Tibial artery (tissue), 4 donors: ENCODE results near the gene ADAMTS17.

Experiments
- DNase-seq, 2 donors: peaks; one replicate each; pipeline ENCODE4 v3.0.0-alpha.2; 2019
- H3K27ac ChIP-seq, 2 donors: fragments of 200-600 bp; sonication (generic) in 1 of 2; 1 replicate in 1 of 2; 2 replicates in 1 of 2; pipeline ENCODE4 v1.5.1; 2018 to 2019; ENCODE audit warnings: mild to moderate bottlenecking in 1 of 2
- H3K27me3 ChIP-seq, 2 donors: fragments of 200-600 bp; sonication (generic) in 1 of 2; one replicate each; pipeline versions ENCODE4 v1.5.1 to v1.6.0; 2016 to 2019
- H3K36me3 ChIP-seq, 3 donors: fragments of 200-600 bp; sonication (generic) in 2 of 3; one replicate each; pipeline ENCODE4 v1.5.1; 2016 to 2019; ENCODE audit warnings: mild to moderate bottlenecking in 2 of 3
- H3K4me1 ChIP-seq, 4 donors: fragments of 200-600 bp; sonication (generic) in 2 of 4; 1 replicate in 3 of 4; 2 replicates in 1 of 4; pipeline ENCODE4 v1.5.1; 2016 to 2019
- H3K4me3 ChIP-seq, 2 donors: fragments of 200-600 bp; sonication (generic) in 1 of 2; 1 replicate in 1 of 2; 2 replicates in 1 of 2; pipeline ENCODE4 v1.5.1; 2018 to 2019; ENCODE audit warnings: mild to moderate bottlenecking in 2 of 2
- H3K9me3 ChIP-seq, 3 donors: fragments of 200-600 bp; sonication (generic) in 1 of 3; one replicate each; pipeline ENCODE4 v1.5.1; 2016 to 2019
- intact Hi-C: fragments of 100-400 bp; cut with DNase I; formaldehyde crosslinking; loops from one replicate; pipeline ENCODE4 v1.15.0; 2023; ENCODE audit warnings: low total_unique reads
- TF ChIP-seq, protein P1 (sequence below), 2 experiments: fragments of 200-600 bp in 1 of 2; fragments of 450-650 bp in 1 of 2; IDR thresholded peaks; one replicate each; pipeline ENCODE4 v1.5.1; 2017 to 2019; ENCODE audit warnings: antibody characterized with exemption in 2 of 2, mild to moderate bottlenecking in 1 of 2, moderate library complexity in 1 of 2

ADAMTS17 gene

DNA sequence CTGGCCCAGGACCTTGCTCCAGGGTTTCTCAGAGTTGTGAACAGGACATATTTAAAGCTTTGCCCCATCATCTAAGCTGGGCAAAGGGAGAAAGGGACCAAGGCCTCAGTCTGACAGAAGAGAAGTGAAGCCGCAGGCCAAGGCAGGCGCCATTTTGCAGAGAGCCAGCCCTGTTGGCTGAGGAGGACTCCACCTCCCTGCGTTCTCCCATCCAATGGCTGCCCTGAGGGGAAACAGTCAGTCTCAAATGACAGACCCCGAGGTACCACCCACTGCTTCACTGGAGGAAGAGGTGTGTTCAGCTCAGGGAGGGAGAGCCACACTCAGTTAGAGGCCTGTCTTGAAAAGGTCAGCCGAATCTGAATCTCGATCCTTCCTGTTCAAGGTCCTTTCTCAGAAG lies 86.1 kb downstream of the ADAMTS17 start:
- DNase-seq: peak in 1 of 2 donors; percentile 44
- no peaks in the 10 kb centered on the region for H3K9me3 ChIP-seq
- intact Hi-C loops: no loop called here
- no peaks in the 10 kb centered on the region for H3K27me3 ChIP-seq
- H3K4me1 ChIP-seq: no peaks in the 10 kb centered on the region
- no peaks in the 10 kb centered on the region for H3K36me3 ChIP-seq
- TF ChIP-seq, protein P1, sequence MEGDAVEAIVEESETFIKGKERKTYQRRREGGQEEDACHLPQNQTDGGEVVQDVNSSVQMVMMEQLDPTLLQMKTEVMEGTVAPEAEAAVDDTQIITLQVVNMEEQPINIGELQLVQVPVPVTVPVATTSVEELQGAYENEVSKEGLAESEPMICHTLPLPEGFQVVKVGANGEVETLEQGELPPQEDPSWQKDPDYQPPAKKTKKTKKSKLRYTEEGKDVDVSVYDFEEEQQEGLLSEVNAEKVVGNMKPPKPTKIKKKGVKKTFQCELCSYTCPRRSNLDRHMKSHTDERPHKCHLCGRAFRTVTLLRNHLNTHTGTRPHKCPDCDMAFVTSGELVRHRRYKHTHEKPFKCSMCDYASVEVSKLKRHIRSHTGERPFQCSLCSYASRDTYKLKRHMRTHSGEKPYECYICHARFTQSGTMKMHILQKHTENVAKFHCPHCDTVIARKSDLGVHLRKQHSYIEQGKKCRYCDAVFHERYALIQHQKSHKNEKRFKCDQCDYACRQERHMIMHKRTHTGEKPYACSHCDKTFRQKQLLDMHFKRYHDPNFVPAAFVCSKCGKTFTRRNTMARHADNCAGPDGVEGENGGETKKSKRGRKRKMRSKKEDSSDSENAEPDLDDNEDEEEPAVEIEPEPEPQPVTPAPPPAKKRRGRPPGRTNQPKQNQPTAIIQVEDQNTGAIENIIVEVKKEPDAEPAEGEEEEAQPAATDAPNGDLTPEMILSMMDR (IDR thresholded peaks at IDR 0.05): no peak
- H3K4me3 ChIP-seq: no peak overlapping the region
- no peak overlapping the region for H3K27ac ChIP-seq

DNA sequence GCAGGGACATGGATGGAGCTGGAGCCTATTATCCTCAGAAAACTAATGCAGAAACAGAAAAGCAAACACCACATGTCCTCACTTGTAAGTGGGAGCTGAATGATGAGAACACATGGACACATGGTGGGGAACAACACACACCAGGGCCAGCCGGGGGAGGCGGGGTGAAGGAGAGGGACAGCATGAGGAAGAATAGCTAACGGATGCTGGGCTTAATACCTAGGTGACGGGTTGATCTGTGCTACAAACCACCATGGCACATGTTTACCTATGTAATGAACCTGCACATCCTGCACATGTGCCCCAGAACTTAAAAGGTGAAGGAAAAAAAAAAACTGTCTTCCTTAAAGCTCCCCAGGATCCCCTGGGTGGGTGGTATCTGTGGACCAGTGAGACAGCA lies 87.1 kb downstream of the ADAMTS17 start:
- intact Hi-C loops: no loop called here
- TF ChIP-seq, protein P1 (IDR thresholded peaks at IDR 0.05): no peak
- no peak for DNase-seq
- H3K27ac ChIP-seq: no peak overlapping the region
- H3K27me3 ChIP-seq: no peaks in the 10 kb centered on the region
- H3K4me3 ChIP-seq: no peak overlapping the region
- no peaks in the 10 kb centered on the region for H3K36me3 ChIP-seq
- peaks cover 0 to 6% (median 0%) of the 10 kb centered on the region in 4 donors for H3K4me1 ChIP-seq
- H3K9me3 ChIP-seq: no peaks in the 10 kb centered on the region

DNA sequence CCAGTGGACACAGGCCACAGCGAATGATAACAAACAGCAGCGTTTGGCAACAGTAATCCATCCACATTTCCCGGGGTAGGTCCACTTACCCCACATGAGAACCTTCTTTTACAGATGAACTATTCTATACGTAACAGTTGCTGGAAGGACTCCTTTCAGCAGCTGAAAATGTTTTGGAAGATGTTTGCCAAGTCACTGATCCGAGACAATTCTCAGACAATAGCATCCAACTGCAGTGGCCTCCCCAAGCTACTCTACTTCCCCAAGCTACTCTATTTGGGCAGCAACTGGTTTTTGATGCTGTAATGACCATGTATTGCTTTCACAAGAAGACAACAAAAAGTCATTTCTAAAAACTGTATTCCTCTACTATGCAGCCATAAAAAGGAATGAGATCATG lies 87.5 kb downstream of the ADAMTS17 start:
- TF ChIP-seq, protein P1 (IDR thresholded peaks at IDR 0.05): no peak
- no peak overlapping the region for H3K4me3 ChIP-seq
- no peak for DNase-seq
- no peaks in the 10 kb centered on the region for H3K36me3 ChIP-seq
- intact Hi-C loops: no loop called here
- no peaks in the 10 kb centered on the region for H3K27me3 ChIP-seq
- H3K9me3 ChIP-seq: no peaks in the 10 kb centered on the region
- H3K4me1 ChIP-seq: peaks cover 0 to 8% (median 0%) of the 10 kb centered on the region in 4 donors
- H3K27ac ChIP-seq: no peak overlapping the region

DNA sequence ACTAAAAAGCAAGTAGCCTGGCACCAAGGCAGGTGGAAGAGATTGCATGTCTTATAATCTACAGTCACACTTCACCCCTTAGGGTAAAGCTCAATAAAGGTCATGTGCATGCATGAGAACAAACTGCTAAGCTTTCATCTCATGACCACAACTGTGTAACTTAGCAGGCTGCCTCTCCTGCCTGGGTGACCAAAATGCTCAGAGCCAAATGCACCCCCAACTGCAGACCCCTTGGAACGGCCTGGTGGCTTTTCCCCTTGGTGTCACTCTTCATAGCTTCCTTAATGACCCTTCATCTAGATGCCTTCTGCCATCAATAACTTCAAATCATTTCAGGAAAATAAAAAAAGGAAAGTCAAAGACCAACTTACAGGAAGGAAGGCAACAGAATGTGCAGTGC lies 88.1 kb downstream of the ADAMTS17 start:
- no peak for DNase-seq
- TF ChIP-seq, protein P1 (IDR thresholded peaks at IDR 0.05): no peak
- H3K36me3 ChIP-seq: no peaks in the 10 kb centered on the region
- intact Hi-C loops: no loop called here
- no peak overlapping the region for H3K27ac ChIP-seq
- H3K4me3 ChIP-seq: no peak overlapping the region
- H3K4me1 ChIP-seq: peaks cover 0 to 8% (median 0%) of the 10 kb centered on the region in 4 donors
- no peaks in the 10 kb centered on the region for H3K27me3 ChIP-seq
- H3K9me3 ChIP-seq: no peaks in the 10 kb centered on the region

DNA sequence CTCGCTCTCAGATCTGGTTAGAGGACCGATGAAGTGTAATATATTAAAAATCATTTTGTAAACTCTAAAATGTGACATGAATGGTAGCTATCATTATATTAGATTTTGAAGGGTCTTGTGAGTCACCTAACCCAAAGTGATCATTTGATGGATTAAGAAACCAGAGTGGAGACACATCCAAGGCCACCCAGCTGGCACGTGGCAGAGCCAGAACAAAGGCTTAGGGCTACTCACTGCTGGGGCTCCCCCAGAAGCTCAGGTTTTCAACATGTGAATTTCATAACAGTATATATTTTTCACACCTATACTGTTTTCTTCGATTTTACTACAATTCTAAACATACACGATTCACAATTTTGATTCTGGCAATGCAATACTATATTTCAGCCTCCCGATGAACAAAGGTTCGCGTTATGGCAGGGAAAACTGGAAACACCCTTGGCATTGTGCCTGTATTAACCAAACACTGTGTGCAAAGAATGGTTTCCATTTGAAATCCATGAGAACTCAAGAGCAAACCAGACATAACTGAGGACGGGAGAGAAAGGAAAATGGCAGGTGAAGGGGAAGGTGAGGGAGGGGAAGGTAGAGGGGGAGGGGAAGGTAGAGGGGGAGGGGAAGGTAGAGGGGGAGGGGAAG lies 88.9 kb downstream of the ADAMTS17 start:
- peak in 1 of 2 donors; percentile 45 for DNase-seq
- Histone ChIP-seq H3K4me3 (no peak overlapping the region), H3K27me3 (no peaks in the 10 kb centered on the region), H3K4me1 (peaks cover 0 to 8% (median 0%) of the 10 kb centered on the region in 4 donors), H3K36me3 (no peaks in the 10 kb centered on the region), H3K27ac (no peak overlapping the region), H3K9me3 (no peaks in the 10 kb centered on the region)
- intact Hi-C loops: no loop called here
- TF ChIP-seq, protein P1 (IDR thresholded peaks at IDR 0.05): no peak
